HCT116 (cell line): ENCODE data around the gene PLEKHA8.

Source experiments
- CTCF ChIP-seq, 3 experiments: fragments of 200-600 bp in 1 of 3; sonication (generic) in 1 of 3; IDR thresholded peaks in 2 of 3; conservative IDR thresholded peaks in 1 of 3; 2 replicates each; pipeline ENCODE4 v1.5.1; 2012 to 2017; ENCODE audit warnings: low read depth in 2 of 3, low read length in 2 of 3, antibody characterized with exemption in 1 of 3, borderline replicate concordance in 1 of 3, control low read depth in 1 of 3, mild to moderate bottlenecking in 1 of 3, mixed read lengths in 1 of 3, mixed run types in 1 of 3, moderate library complexity in 1 of 3; ENCODE audit not compliant: insufficient read depth in 1 of 3
- EGR1 ChIP-seq: IDR thresholded peaks from 2 replicates; pipeline ENCODE4 v1.6.1; 2012; ENCODE audit warnings: low read depth
- ELF1 ChIP-seq: IDR thresholded peaks from 2 replicates; pipeline ENCODE4 v1.6.1; 2012; ENCODE audit warnings: low read depth, borderline replicate concordance

GRCh38 chr7:30028216-30028748 is at the start of gene PLEKHA8:
- TF ChIP-seq ELF1: no peak
- TF ChIP-seq EGR1: peak; percentile 64; the same call in 1 of the 2 replicates
- TF ChIP-seq CTCF (IDR thresholded peaks at IDR 0.05 in 2 of 3, conservative IDR thresholded peaks at IDR 0.05 in 1 of 3; ENCODE audit: borderline replicate concordance in 1 of 3, insufficient read depth in 1 of 3, low read depth in 2 of 3, low read length in 2 of 3): no peak
